Activated CD4-positive, CD25-positive, alpha-beta regulatory T cell treated with anti-CD3 and anti-CD28 coated beads, Interleukin-2, amount 50 U/mL, for 24 hours (primary cell): Measurements from ENCODE around the gene CLEC18C.
"Not testable (repeated sequence)": the region's sequence is repeated elsewhere in the genome, so short reads cannot be mapped to it uniquely, and the experiment has no call there.

Experiments used
- ATAC-seq, 2 donors: fragments of 150-1000 bp; cut with Tn5 transposase; one replicate each; pipeline ENCODE4 v1.10.0; 2021; ENCODE audit warnings: mild to moderate bottlenecking in 1 of 2, moderate library complexity in 1 of 2

The CLEC18C gene

DNA sequence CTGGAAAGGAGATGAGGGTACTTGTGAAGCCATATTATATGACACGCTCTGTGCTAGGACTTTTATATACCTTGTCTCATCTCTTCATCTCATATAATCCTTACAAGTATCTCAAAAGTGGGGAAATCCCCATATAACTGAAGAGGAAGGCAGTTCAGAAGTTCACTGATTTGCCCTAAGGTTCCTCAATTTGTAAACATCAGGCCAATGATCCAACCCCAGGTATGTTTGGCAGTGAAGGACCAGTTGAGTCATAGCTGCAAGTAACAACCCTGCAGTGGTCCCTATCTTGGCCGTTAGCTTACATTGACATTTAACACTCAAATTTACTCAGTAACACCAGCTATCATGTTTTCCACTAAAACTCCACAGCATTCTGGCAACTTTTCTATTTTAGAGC lies 45.0 kb downstream of the CLEC18C start:
- not testable (repeated sequence) for ATAC-seq

DNA sequence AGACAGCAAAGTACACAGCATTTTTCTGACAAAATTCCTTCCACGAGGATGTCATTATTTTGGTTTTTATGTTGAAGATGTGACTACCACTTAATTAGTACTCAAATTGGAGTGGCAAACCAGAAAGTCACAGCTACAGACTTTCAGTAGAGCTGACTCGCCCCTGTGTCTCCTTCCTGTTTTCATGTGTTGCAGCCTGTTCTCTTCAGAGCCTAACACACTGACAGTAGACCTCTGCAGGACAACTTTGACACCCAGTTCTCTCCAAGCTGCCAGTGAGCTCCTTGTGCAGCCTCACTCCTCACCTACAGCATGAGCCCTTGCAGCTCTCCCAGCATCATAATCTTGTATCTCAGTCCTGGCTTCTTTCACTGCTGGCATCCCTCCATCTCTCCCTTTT lies 49.0 kb downstream of the CLEC18C start:
- ATAC-seq = not testable (repeated sequence)

DNA sequence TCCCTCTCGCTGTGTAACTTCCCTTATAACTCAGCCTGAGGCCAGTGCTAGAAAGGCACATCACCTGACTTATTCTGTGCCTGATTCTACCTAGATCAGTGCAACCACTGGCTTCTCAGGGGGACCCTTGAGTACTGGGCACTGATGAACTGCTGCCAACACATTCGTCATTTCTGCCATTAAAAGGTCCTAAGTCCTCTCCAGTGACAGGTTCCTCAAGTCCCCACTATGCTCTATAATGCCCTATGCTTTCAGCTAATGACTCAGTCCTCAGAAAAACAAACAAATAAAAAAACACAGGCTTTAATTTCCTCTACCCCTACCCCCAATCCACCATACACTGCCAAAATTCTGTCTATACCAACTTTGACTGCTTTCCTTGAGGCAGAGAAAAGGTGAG lies 49.6 kb downstream of the CLEC18C start:
- not testable (repeated sequence) for ATAC-seq

- not testable (repeated sequence) for ATAC-seq
Measured at GRCh38 chr16:70223971-70224513, 50.5 kb downstream of the CLEC18C start.

GRCh38 chr16:70224645-70225044 lies 51.1 kb downstream of the CLEC18C start:
- ATAC-seq = not testable (repeated sequence)

DNA sequence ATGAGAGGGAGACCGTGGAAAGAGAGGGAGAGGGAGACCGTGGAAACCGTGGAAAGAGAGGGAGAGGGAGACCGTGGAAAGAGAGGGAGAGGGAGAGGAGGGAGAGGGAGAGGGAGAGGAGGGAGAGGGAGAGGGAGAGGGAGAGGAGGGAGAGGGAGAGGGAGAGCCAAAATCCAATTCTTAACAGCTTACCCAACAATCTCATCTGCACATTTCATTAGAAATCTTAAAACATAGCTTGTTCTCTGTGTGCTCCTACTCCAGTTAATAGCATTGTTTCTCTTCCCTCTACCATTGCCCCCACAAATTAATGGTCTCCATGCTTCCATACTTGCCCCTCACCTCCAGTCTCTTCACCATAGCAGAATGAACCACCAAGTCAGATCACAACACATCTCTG lies 51.8 kb downstream of the CLEC18C start:
- ATAC-seq = not testable (repeated sequence)

DNA sequence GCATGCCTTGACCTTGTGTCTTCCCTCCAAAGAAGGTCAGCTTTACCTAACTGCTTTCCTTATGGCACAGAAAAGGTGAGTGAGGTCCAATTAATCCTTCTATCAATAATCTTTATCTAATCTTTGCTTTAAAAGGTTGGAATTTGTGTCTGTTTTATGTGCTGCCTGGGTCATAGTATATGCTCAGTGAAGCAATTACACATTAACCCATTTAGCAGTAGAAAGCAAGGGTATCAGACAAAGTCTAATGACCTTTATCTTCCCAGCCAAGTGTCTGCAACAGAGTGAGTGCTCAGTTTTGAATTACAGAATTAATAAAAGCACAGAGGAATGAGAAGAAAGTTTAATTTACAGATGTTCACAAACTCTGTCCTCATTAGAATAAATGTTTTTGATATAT lies 52.4 kb downstream of the CLEC18C start:
- ATAC-seq = not testable (repeated sequence)

GRCh38 chr16:70231831-70232230 lies 58.2 kb downstream of the CLEC18C start:
- not testable (repeated sequence) for ATAC-seq
